Stimulated activated CD4-positive, alpha-beta T cell treated with anti-CD3 and anti-CD28 coated beads, Interleukin-2, amount 100 ng/mL, for 4 hours (primary cell): Measurements from ENCODE around the gene LZTFL1.
"Not testable (repeated sequence)": the region's sequence is repeated elsewhere in the genome, so short reads cannot be mapped to it uniquely, and the experiment has no call there.

Experiments
- DNase-seq: peaks from one replicate; pipeline ENCODE4 v3.0.0-alpha.2; 2020; ENCODE audit warnings: low read depth

LZTFL1 gene

DNA sequence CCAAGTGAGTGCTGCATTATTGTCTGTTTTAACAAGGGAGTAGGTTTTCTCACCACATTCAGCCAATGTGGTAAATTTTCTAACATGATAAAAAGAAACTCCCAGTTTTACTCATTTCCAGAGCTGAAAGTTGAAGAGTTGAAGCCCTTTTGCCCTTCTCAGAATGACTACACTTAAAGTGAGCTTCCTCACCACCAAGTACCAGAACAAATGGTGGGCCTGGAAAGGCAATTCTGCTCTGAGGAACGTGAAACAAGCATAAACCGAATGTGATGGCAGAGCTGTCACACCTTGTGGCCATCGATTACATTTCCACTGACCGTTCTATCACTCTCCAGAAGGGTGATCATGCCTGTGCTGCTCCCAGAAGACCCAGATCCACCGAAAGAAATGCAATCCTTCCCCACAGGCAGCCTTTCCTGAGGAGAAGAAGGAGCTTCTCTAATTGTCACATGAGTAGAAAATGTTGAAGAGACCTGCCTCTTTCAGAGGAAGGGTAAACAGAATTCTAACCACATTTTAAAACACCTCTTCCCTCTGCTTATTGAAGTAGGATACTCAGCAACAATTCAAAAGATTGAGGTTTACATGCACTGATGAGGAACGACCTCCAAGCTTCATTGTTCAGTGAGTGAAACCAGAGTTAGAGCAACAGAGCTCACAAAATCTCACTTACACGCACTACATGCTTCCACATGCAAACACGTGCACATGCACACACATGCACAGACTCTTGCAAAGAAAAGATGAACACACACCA is 23.0 kb upstream of the LZTFL1 start:
- no peak for DNase-seq

DNA sequence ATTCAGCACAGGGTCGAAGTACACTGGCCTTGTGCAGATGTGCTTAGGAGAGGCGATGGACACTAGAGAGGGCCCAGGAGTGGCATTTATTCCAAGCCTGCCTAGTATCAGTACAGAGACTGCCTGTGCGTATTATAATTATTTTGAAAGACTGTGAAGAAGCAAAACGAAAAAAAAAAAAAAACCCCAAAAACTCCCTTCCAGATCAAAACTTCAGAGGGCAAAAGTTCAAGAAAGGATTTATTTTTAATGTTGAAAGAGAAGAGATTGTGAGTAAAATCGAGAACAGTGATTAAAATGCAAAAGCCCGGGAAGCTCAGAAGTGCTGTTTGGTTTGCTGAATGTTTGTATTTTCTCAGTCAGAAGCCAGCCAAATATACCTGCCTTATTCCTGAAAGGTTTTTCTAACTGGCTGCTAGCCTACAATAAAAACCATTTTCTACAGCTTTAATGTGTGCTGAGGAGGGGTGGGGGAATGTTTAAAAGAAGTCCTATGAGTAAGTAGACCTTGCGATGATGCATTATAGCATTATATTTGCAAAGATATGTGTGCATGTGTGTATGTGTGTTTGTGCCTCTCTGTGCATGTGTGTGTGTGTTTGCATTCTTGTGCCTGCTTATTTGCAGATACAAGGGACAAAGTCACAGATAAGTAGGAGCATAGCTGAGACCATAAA is 19.3 kb upstream of the LZTFL1 start:
- no peak for DNase-seq

DNA sequence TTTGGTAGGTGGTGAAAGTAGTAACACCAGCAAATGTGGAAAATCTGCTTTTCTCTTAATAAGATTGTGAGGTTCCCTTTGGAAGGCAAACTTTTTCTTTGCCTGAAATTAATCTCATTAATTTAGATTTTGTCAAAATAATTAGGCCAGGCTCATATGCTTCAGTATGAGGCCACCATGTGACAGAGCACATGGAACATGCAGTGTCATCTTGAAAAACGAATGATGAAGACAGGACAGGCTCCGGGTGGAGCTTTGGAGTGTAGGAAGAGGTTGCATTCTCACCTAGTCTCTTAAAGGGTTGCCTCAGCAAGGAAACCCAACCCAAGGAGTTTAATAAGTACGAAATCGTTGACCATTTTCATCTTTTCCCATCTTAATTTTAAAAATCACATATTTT is 18.6 kb upstream of the LZTFL1 start:
- no peak for DNase-seq

- no peak for DNase-seq
Observed at GRCh38 chr3:45858809-45859543, 17.1 kb upstream of the LZTFL1 start.

- DNase-seq, result not testable (repeated sequence)
Observed at GRCh38 chr3:45857024-45857423, 15.1 kb upstream of the LZTFL1 start.

DNA sequence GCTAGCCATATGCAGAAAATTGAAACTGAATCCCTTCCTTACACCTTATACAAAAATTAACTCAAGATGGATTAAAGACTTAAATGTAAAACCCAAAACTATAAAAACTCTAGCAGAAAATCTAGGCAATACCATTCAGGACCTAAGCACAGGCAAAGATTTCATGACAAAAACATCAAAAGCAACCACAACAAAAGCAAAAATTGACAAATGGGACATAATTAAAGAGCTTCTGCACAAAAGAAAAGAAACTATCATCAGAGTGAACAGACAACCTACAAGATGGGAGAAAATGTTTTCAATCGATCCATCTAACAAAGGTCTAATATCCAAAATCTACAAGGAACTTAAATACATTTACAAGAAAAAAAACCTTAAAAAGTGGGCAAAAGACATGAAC is 14.4 kb upstream of the LZTFL1 start:
- not testable (repeated sequence) for DNase-seq

GRCh38 chr3:45852828-45853227 is 10.9 kb upstream of the LZTFL1 start:
- DNase-seq, result no peak

GRCh38 chr3:45848392-45848791 is 6.5 kb upstream of the LZTFL1 start:
- no peak for DNase-seq

DNA sequence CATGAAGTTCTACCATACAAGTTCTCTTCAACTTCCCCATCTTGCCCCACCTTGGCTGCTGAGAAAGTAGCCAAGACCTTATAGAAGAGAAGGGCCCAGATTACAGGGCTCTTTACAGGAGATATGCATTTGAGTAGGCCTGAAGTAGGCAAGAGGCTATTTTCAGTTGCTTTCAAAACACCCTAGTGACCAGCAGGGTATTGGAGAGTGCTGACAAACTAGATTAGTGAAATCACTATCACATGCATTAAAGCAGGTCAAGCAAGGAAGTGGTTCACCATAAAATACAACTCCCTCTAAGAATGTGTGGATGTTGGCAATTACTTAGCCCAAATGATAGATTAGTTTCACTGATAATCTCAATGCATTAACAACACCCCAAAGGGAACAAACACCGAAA is 2.7 kb upstream of the LZTFL1 start:
- DNase-seq, result no peak

GRCh38 chr3:45842851-45843625 is 1.1 kb upstream of the LZTFL1 start:
- DNase-seq, result no peak

- DNase-seq, result no peak
Observed at GRCh38 chr3:45841420-45841756, 531 bp downstream of the LZTFL1 start.

GRCh38 chr3:45838466-45838865 is 3.5 kb downstream of the LZTFL1 start:
- DNase-seq, result no peak

GRCh38 chr3:45832699-45833098 is 9.2 kb downstream of the LZTFL1 start:
- no peak for DNase-seq

DNA sequence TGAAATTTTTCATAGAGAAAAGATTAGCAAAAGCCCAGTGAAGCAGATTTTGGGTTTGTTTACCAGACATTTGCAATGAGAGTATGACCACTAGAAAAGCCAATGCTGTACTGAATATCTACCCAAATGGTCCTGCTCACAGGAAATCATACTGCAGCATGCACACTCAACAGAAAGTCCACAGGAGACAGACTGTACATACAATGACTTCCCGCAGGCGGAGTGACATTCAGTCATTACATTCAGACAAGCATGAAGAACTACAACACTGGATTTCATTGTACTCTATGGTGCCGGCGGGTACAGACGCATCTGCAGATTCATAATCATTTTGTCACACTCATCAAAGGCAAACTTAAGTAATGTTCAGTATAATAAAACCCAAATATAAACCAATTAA is 11.8 kb downstream of the LZTFL1 start:
- no peak for DNase-seq

DNA sequence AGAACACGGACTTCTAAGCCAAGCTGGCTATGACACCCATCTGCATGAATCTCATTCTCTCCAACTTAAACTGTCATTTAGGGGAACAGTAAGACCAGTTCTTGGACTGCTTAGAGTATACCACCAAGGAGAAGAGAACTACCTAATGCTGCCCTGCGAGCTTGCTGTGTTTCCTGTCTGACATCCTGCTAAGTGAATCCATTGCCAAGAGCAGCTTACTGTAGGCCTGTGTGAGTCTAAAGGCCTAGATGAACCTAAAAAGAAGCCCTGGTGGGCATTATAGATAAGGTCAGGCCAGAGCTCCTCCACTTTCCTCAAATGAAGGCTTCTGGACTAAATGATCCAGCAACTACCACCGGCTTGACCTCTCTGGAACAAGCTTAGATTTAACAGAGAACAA is 15.0 kb downstream of the LZTFL1 start:
- DNase-seq, result no peak

DNA sequence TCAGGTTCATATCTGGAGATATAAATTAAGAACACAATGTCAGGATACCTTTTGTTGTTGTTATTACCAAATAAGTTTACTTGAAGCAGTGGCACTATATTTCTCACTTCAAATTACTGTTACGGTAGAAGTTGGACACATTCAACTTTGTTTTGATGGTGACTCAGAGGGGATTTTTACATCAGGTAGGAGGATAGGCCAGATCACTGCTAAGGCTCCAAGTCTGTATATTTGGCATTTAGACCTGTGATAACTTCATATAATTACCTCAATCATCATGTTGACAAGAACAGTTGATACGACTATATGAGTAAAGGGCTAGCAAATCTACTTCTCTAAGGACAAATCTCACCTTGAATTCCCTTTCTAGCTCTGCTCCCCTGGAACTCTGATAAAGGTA is 15.6 kb downstream of the LZTFL1 start:
- DNase-seq, result no peak

- DNase-seq, result no peak
Observed at GRCh38 chr3:45821127-45821526, 20.8 kb downstream of the LZTFL1 start.

DNA sequence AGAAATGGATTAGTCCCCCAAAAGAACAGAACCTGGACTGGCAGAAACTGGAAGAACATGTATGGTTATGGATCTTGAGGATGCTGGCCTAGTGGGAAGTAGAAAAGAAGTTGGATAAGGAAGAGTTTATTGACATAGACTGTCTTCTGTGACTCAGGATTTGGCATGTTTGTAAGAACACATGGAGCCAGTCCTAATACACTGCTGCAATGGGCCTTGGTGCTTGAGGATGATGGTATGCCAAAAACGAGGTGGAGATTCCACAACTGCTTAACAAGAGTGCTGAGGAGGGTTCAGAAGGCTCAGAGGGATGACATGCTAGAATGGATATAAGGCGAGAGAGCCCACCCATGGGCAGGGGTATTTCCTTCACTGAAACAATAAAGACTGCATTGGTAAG is 22.4 kb downstream of the LZTFL1 start:
- DNase-seq, result no peak

DNA sequence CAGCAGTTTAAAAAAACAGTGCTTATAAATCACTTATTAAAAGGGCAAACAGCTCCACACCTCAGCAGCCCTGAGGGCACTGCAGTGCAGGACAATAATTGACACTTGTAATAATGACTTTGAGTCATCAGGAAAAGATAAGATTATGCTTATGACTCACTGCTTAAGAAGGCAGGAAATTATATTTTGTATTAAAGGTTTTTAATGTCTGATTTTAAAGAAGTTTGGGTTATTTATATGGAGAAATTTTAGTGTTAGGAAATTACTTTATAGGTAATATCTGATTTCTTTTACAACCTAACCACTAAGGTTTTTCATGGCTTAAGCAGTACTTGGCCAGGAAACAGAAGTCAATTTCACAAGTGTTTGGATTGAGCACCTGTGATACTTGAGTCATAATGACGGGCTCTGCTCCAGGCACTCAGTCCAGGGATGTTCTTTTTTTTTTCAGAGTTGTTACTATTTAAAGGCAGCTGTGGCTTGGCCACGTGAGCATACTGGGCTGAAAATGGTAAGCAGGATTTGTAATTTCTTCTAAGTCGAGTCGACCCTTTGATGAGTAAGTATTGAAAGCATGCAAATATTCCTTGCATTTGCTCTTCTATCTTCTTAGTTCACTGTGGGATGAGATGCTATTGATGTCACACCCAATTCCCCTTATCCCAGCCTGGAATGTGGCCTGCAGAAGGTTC is 23.9 kb downstream of the LZTFL1 start:
- DNase-seq, result no peak

DNA sequence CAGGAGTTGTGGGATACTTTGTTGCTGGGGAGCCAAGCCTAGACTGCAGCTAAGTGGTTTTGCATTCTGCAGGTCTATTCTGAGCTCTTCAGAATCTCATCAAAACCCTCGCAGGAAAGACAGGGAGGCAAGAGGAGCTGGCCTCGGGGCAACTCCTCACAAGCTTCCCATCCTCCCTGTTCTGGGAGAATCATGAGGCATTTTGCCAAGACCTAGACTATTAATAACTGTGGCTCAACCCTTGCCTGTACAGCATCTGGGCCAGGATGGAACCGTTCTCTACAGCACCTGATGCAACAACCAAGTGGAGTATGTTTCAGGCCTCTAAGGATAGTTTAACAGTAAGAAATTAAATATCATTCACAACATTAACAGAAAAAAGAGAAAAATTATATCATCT is 25.4 kb downstream of the LZTFL1 start:
- DNase-seq, result no peak

GRCh38 chr3:45814322-45814721 is 27.6 kb downstream of the LZTFL1 start:
- no peak for DNase-seq
